Trophoblast cell (in vitro differentiated cells and primary cell): ENCODE measurements around the gene CCDC188.

Experiments used
- DNase-seq, 2 donors: peaks; one replicate each; pipeline ENCODE4 v3.0.0-alpha.2; 2016
- H2AFZ ChIP-seq: 2 replicates; pipeline ENCODE4 v1.6.1; 2013; ENCODE audit warnings: low read length, moderate library complexity, mild to moderate bottlenecking; ENCODE audit not compliant: insufficient read depth, poor library complexity
- H2AK5ac ChIP-seq: 2 replicates; pipeline ENCODE4 v1.6.1; 2013; ENCODE audit warnings: mild to moderate bottlenecking, low read length
- H2BK120ac ChIP-seq: 2 replicates; pipeline ENCODE4 v1.6.1; 2013; ENCODE audit warnings: low read length, mild to moderate bottlenecking, moderate library complexity; ENCODE audit not compliant: insufficient read depth, poor library complexity
- H2BK12ac ChIP-seq: 2 replicates; pipeline ENCODE4 v1.6.1; 2013; ENCODE audit warnings: mild to moderate bottlenecking, low read length, moderate library complexity
- H2BK5ac ChIP-seq: 2 replicates; pipeline ENCODE4 v1.6.1; 2013; ENCODE audit warnings: low read length, low read depth, moderate library complexity, mild to moderate bottlenecking; ENCODE audit not compliant: poor library complexity
- H3K14ac ChIP-seq: 2 replicates; pipeline ENCODE4 v1.6.1; 2013; ENCODE audit warnings: mild to moderate bottlenecking, low read length
- H3K18ac ChIP-seq: 2 replicates; pipeline ENCODE4 v1.6.1; 2013; ENCODE audit warnings: mild to moderate bottlenecking, low read length
- H3K23ac ChIP-seq: 2 replicates; pipeline ENCODE4 v1.6.1; 2013; ENCODE audit warnings: low read length
- H3K27ac ChIP-seq: 2 replicates; pipeline ENCODE4 v1.5.1; 2013; ENCODE audit warnings: low read depth, mild to moderate bottlenecking, inconsistent platforms, low read length, moderate library complexity
- H3K27me3 ChIP-seq: 2 replicates; pipeline ENCODE4 v1.6.1; 2013; ENCODE audit warnings: inconsistent platforms, mild to moderate bottlenecking, low read length, moderate library complexity; ENCODE audit not compliant: insufficient read depth
- H3K36me3 ChIP-seq, 2 experiments: 1 replicate in 1 of 2; 2 replicates in 1 of 2; pipeline ENCODE4 v1.6.1; 2013; ENCODE audit warnings: low read length in 2 of 2, mild to moderate bottlenecking in 2 of 2, moderate library complexity in 1 of 2; ENCODE audit not compliant: insufficient read depth in 2 of 2, control insufficient read depth in 1 of 2
- H3K4ac ChIP-seq: 2 replicates; pipeline ENCODE4 v1.6.1; 2013; ENCODE audit warnings: low read depth, mild to moderate bottlenecking, low read length, moderate library complexity
- H3K4me1 ChIP-seq, 2 experiments: 1 replicate in 1 of 2; 2 replicates in 1 of 2; pipeline ENCODE4 v1.6.1; 2013; ENCODE audit warnings: low read length in 2 of 2, mild to moderate bottlenecking in 2 of 2, moderate library complexity in 1 of 2; ENCODE audit not compliant: insufficient read depth in 2 of 2, control insufficient read depth in 1 of 2
- H3K4me2 ChIP-seq: 2 replicates; pipeline ENCODE4 v1.6.1; 2013; ENCODE audit warnings: inconsistent platforms, mild to moderate bottlenecking, low read length, moderate library complexity
- H3K4me3 ChIP-seq: 2 replicates; pipeline ENCODE4 v1.5.1; 2013; ENCODE audit warnings: mild to moderate bottlenecking, low read depth, low read length, inconsistent platforms
- H3K79me1 ChIP-seq: one replicate; pipeline ENCODE4 v1.6.1; 2013; ENCODE audit warnings: low read length
- H3K79me2 ChIP-seq: 2 replicates; pipeline ENCODE4 v1.6.1; 2013; ENCODE audit warnings: low read length, mild to moderate bottlenecking; ENCODE audit not compliant: control insufficient read depth, insufficient read depth, poor library complexity
- H3K9ac ChIP-seq: 2 replicates; pipeline ENCODE4 v1.6.1; 2013; ENCODE audit warnings: mild to moderate bottlenecking, low read length
- H3K9me3 ChIP-seq: 2 replicates; pipeline ENCODE4 v1.6.1; 2013; ENCODE audit warnings: low read depth, mild to moderate bottlenecking, control low read depth, inconsistent platforms, low read length; ENCODE audit not compliant: insufficient read depth
- H4K12ac ChIP-seq: 2 replicates; pipeline ENCODE4 v1.6.1; 2013; ENCODE audit warnings: low read depth, mild to moderate bottlenecking, low read length, moderate library complexity
- H4K8ac ChIP-seq: 2 replicates; pipeline ENCODE4 v1.6.1; 2013; ENCODE audit warnings: low read depth, mild to moderate bottlenecking, low read length, moderate library complexity
- H4K91ac ChIP-seq: one replicate; pipeline ENCODE4 v1.6.1; 2013; ENCODE audit warnings: low read depth, mild to moderate bottlenecking, low read length, moderate library complexity
- WGBS: extraction: QIAGEN DNeasy Blood & Tissue Kit; methylation state at CpG from one replicate; pipeline ENCODE4 v1.1.7; 2013; ENCODE audit warnings: missing lambda C conversion rate; ENCODE audit not compliant: insufficient read length, insufficient coverage; ENCODE audit errors: extremely low coverage; 5-methylcytosine and 5-hydroxymethylcytosine counted together

The CCDC188 gene

GRCh38 chr22:20173772-20174171 lies 22.9 kb upstream of the CCDC188 start:
- DNase-seq: no peak
- H2AK5ac ChIP-seq: no peak overlapping the region
- H3K36me3 ChIP-seq: no peaks in the 10 kb centered on the region
- H2BK5ac ChIP-seq: no peak overlapping the region
- no peaks in the 10 kb centered on the region for H3K4me1 ChIP-seq
- H3K4me3 ChIP-seq: no peak overlapping the region
- H3K79me1 ChIP-seq: no peaks in the 10 kb centered on the region
- H2BK12ac ChIP-seq: no peak overlapping the region
- H2BK120ac ChIP-seq: no peak overlapping the region
- no CpG with 5 or more reads among the region's 10 CpGs for WGBS
- H3K9me3 ChIP-seq: no peaks in the 10 kb centered on the region
- no peak overlapping the region for H4K91ac ChIP-seq
- H3K14ac ChIP-seq: no peak overlapping the region
- no peak overlapping the region for H2AFZ ChIP-seq
- H3K18ac ChIP-seq: no peak overlapping the region
- no peak overlapping the region for H4K12ac ChIP-seq
- H3K9ac ChIP-seq: no peak overlapping the region
- H3K23ac ChIP-seq: no peak overlapping the region
- no peak overlapping the region for H3K4me2 ChIP-seq
- no peaks in the 10 kb centered on the region for H3K27me3 ChIP-seq
- no peak overlapping the region for H4K8ac ChIP-seq
- no peaks in the 10 kb centered on the region for H3K79me2 ChIP-seq
- no peak overlapping the region for H3K4ac ChIP-seq
- H3K27ac ChIP-seq: no peak overlapping the region

DNA sequence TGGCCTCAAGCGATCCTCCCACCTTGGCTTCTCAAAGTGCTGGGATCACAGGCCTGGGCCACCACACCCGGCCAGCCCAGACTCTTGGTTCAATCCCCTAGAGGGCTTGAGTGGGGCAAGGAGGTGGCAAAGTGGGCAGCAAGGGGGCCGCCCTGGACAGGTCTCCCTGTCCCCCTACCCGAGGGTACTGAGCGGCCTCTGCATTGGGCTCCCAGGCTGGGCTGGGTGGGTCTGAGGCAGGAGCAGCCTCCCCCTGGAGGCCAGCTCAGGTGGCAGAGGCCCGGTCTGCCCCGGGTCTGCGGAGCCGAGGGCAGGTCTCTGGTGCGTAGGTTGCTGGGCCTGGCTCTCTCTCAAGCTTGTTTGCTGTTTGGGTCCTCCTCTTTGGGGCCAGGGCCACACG lies 22.4 kb upstream of the CCDC188 start:
- Histone ChIP-seq H2BK5ac (no peak overlapping the region), H2BK120ac (no peak overlapping the region), H4K12ac (no peak overlapping the region), H3K79me1 (no peaks in the 10 kb centered on the region), H3K9ac (no peak overlapping the region), H2AFZ (no peak overlapping the region), H3K79me2 (no peaks in the 10 kb centered on the region), H3K4me2 (no peak overlapping the region), H4K8ac (no peak overlapping the region), H2AK5ac (no peak overlapping the region), H3K4me1 (no peaks in the 10 kb centered on the region), H3K9me3 (no peaks in the 10 kb centered on the region), H3K14ac (no peak overlapping the region), H3K23ac (no peak overlapping the region), H3K18ac (no peak overlapping the region), H4K91ac (no peak overlapping the region), H3K27me3 (no peaks in the 10 kb centered on the region), H3K27ac (no peak overlapping the region), H3K4ac (no peak overlapping the region), H2BK12ac (no peak overlapping the region), H3K36me3 (no peaks in the 10 kb centered on the region), H3K4me3 (no peak overlapping the region)
- no CpG with 5 or more reads among the region's 11 CpGs for WGBS
- DNase-seq: no peak

GRCh38 chr22:20172141-20172613 lies 21.3 kb upstream of the CCDC188 start:
- no peaks in the 10 kb centered on the region for H3K9me3 ChIP-seq
- no peaks in the 10 kb centered on the region for H3K4me1 ChIP-seq
- no peak overlapping the region for H3K4me3 ChIP-seq
- DNase-seq: no peak
- no peaks in the 10 kb centered on the region for H3K27me3 ChIP-seq
- no peak overlapping the region for H2BK120ac ChIP-seq
- H4K12ac ChIP-seq: no peak overlapping the region
- no peak overlapping the region for H2AFZ ChIP-seq
- H3K18ac ChIP-seq: no peak overlapping the region
- H3K4ac ChIP-seq: no peak overlapping the region
- no peak overlapping the region for H3K23ac ChIP-seq
- H2BK12ac ChIP-seq: no peak overlapping the region
- H4K8ac ChIP-seq: no peak overlapping the region
- H3K9ac ChIP-seq: no peak overlapping the region
- no peaks in the 10 kb centered on the region for H3K79me2 ChIP-seq
- H2AK5ac ChIP-seq: no peak overlapping the region
- no CpG with 5 or more reads among the region's 10 CpGs for WGBS
- no peak overlapping the region for H4K91ac ChIP-seq
- no peaks in the 10 kb centered on the region for H3K79me1 ChIP-seq
- H3K36me3 ChIP-seq: no peaks in the 10 kb centered on the region
- H2BK5ac ChIP-seq: no peak overlapping the region
- H3K14ac ChIP-seq: no peak overlapping the region
- no peak overlapping the region for H3K27ac ChIP-seq
- H3K4me2 ChIP-seq: no peak overlapping the region

DNA sequence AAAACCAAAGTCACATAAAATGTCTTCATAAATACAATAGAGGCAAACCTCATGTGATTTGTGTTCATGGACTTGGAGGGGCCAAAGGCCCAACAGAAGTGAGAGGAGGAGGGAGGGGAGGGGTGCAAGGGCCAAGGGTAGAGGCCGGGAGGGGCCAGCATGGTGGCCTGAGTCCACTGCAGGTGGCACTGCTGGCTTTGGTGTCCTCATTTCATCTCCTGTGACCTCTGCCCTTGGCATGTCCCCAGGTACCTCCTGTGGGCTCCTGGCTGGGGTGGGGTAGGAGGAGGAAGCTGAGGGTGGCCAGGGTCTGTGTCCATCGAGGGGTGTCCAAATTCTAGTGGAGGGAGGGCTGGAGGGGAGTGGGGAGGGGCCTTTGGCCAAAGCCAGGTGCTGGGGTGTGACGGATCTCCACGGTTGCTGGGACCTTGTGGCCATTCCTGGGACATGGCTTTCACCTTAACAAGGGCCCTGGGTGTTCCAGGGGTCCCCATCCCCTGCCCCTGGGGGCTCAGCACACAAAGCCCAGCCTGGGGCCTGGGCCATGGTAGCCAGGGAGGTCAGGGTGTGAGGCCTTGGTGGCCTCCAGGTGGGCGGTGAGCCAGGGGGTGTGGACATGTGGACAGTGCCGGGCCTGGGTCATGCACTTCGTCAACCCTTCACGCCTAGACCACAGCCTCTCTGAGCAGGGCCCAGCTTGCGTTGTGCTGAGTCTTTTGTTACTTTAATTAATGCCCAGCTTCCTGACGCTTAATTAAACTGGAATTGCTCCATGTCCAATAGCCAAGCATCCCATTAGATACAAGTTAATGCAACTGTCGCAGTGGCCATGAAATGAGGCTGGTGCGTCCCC lies 20.7 kb upstream of the CCDC188 start:
- Histone ChIP-seq H3K9ac (no peak overlapping the region), H3K4me3 (no peak overlapping the region), H2BK12ac (no peak overlapping the region), H2AK5ac (no peak overlapping the region), H3K4me2 (no peak overlapping the region), H3K23ac (no peak overlapping the region), H3K27me3 (no peaks in the 10 kb centered on the region), H3K79me2 (no peaks in the 10 kb centered on the region), H4K91ac (no peak overlapping the region), H3K79me1 (no peaks in the 10 kb centered on the region), H2AFZ (no peak overlapping the region), H3K4ac (no peak overlapping the region), H3K4me1 (no peaks in the 10 kb centered on the region), H3K9me3 (peaks cover 2% of the 10 kb centered on the region), H3K27ac (no peak overlapping the region), H3K36me3 (no peaks in the 10 kb centered on the region), H2BK5ac (no peak overlapping the region), H2BK120ac (no peak overlapping the region), H3K18ac (no peak overlapping the region), H4K12ac (no peak overlapping the region), H3K14ac (no peak overlapping the region), H4K8ac (no peak overlapping the region)
- DNase-seq: no peak
- WGBS: no CpG with 5 or more reads among the region's 12 CpGs
